Mesothelial cell of epicardium (in vitro differentiated cells): ENCODE measurements around the gene SIN3B. TPM values are rescaled to one million over a fixed set of nuclear protein-coding genes. Genes with fewer than 3 reads are reported as not detected.

Experiments used
- DNase-seq, 2 experiments: peaks; one replicate each; pipeline ENCODE4 v3.0.0; 2021; ENCODE audit warnings: low spot score in 2 of 2; ENCODE audit not compliant: unreplicated experiment in 2 of 2
- H3K27ac Mint-ChIP-seq: 2 replicates; pipeline ENCODE4 v1.8.0; 2021; ENCODE audit warnings: mixed read lengths
- H3K27me3 Mint-ChIP-seq: 2 replicates; pipeline ENCODE4 v1.8.0; 2021; ENCODE audit warnings: low read depth, mixed read lengths
- H3K36me3 Mint-ChIP-seq: 2 replicates; pipeline ENCODE4 v1.8.0; 2021; ENCODE audit warnings: mixed read lengths
- H3K4me1 Mint-ChIP-seq: 2 replicates; pipeline ENCODE4 v1.8.0; 2021; ENCODE audit warnings: mixed read lengths
- H3K4me3 Mint-ChIP-seq: 2 replicates; pipeline ENCODE4 v1.8.0; 2021; ENCODE audit warnings: mild to moderate bottlenecking, moderate library complexity, mixed read lengths
- H3K9me3 Mint-ChIP-seq: 2 replicates; pipeline ENCODE4 v1.8.0; 2021; ENCODE audit warnings: mixed read lengths
- CTCF ChIP-seq: fragments of 200-600 bp; sonication (generic); IDR thresholded peaks from one replicate; pipeline ENCODE4 v1.5.0; 2021; ENCODE audit warnings: antibody characterized with exemption; ENCODE audit not compliant: unreplicated experiment
- total RNA-seq: library from RNA; stranded (reverse); gene quantifications from 3 replicates; pipeline ENCODE4 v1.2.1, GENCODE V29; 2021

SIN3B gene
- total RNA-seq, 1 donor from 2014 or later, result 116 TPM

- H3K4me3 Mint-ChIP-seq, result no peak overlapping the region
- peaks cover 2% of the 10 kb centered on the region for H3K27me3 Mint-ChIP-seq
- no peaks in the 10 kb centered on the region for H3K9me3 Mint-ChIP-seq
- DNase-seq, result no peak
- no peak for TF ChIP-seq CTCF
- H3K4me1 Mint-ChIP-seq, result peaks cover 2% of the 10 kb centered on the region
- H3K36me3 Mint-ChIP-seq, result no peaks in the 10 kb centered on the region
- H3K27ac Mint-ChIP-seq, result no peak overlapping the region
Observed at GRCh38 chr19:16814526-16815100, 14.6 kb upstream of the SIN3B start.

- H3K9me3 Mint-ChIP-seq, result no peaks in the 10 kb centered on the region
- no peak for DNase-seq
- TF ChIP-seq CTCF, result no peak
- no peaks in the 10 kb centered on the region for H3K36me3 Mint-ChIP-seq
- peaks cover 13% of the 10 kb centered on the region for H3K4me1 Mint-ChIP-seq
- no peaks in the 10 kb centered on the region for H3K27me3 Mint-ChIP-seq
- H3K27ac Mint-ChIP-seq, result no peak overlapping the region
- no peak overlapping the region for H3K4me3 Mint-ChIP-seq
Observed at GRCh38 chr19:16820056-16820455, 9.1 kb upstream of the SIN3B start.

- Mint-ChIP-seq H3K36me3 (no peaks in the 10 kb centered on the region), H3K27ac (no peak overlapping the region), H3K9me3 (no peaks in the 10 kb centered on the region), H3K27me3 (no peaks in the 10 kb centered on the region), H3K4me1 (peaks cover 24% of the 10 kb centered on the region), H3K4me3 (no peak overlapping the region)
- no peak for DNase-seq
- TF ChIP-seq CTCF, result no peak
Observed at GRCh38 chr19:16821081-16821480, 8.1 kb upstream of the SIN3B start.

DNA sequence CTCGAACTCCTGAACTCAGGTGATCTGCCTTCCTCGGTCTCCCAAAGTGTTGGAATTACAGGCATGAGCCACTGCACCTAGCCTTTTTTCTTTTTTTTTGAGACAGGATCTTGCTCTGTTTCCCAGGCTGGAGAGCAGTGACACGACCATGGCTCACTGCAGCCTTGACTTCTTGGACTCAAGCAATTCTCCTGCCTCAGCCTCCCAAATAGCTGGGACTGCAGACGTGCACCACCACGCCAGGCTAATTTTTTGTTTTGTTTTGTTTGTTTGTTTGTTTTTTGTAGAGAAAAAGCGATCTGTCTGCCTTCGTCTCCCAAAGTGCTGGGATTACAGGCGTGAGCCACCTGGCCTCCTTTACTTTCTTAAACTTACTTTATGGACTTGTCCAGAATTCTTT, 6.5 kb upstream of the SIN3B start:
- TF ChIP-seq CTCF, result no peak
- peaks cover 23% of the 10 kb centered on the region for H3K4me1 Mint-ChIP-seq
- no peaks in the 10 kb centered on the region for H3K27me3 Mint-ChIP-seq
- no peak overlapping the region for H3K27ac Mint-ChIP-seq
- H3K9me3 Mint-ChIP-seq, result no peaks in the 10 kb centered on the region
- no peak for DNase-seq
- H3K36me3 Mint-ChIP-seq, result no peaks in the 10 kb centered on the region
- H3K4me3 Mint-ChIP-seq, result no peak overlapping the region

DNA sequence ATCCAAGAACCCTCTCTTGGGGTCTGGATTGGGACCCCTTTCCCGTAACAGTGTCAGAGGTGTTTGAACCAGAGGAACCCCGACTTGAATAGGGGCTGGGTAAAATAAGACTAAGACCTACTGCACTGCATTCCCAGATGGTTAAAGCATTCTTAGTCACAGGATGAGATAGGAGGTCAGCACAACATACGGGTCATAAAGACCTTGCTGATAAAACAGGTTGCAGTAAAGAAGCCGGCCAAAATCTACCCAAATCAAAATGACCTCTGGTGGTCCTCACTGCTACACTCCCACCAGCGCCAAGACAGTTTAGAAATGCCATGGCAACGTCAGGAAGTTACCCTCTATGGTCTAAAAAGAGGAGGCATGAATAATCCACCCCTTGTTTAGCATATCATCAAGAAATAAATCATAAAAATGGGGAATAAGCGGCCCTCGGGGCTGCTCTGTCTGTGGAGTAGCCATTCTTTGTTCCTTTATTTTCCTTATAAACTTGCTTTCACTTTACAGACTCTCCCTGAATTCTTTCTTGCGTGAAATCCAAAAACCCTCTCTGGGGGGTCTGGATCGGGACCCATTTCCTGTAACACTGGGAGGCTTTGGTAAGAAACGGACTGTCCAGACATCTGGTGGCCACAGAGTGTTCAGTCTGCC, 4.4 kb upstream of the SIN3B start:
- DNase-seq, result no peak
- Mint-ChIP-seq H3K4me3 (peak overlapping the region; percentile 54), H3K4me1 (peaks cover 26% of the 10 kb centered on the region), H3K9me3 (no peaks in the 10 kb centered on the region), H3K36me3 (peaks cover 1% of the 10 kb centered on the region), H3K27ac (peak overlapping the region; percentile 87), H3K27me3 (no peaks in the 10 kb centered on the region)
- no peak for TF ChIP-seq CTCF
